Kidney capillary endothelial cell (primary cell): ENCODE measurements around the gene YIPF7.

Source experiments
- DNase-seq: peaks from one replicate; pipeline ENCODE4 v3.0.0-alpha.2; 2018; ENCODE audit warnings: low spot score

YIPF7 gene

DNA sequence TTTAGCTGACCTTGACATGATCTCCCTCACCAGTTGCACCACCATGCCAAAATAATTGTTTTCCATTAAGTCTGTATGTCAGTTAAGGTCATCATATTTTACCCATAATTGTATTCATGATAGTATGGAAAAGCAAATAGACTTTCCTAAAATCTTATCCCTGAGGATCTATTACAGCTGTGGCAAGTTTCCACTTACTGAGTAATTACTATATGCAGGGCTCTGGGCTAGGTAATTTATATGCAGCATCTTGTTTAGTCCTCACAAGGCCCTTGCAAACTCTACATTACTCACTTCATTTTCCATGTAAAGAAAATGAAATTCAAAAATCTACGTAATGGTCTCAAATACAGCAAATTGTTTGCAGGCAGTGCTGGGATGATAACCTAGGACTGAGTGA, 34.8 kb downstream of the YIPF7 start:
- DNase-seq, result no peak

DNA sequence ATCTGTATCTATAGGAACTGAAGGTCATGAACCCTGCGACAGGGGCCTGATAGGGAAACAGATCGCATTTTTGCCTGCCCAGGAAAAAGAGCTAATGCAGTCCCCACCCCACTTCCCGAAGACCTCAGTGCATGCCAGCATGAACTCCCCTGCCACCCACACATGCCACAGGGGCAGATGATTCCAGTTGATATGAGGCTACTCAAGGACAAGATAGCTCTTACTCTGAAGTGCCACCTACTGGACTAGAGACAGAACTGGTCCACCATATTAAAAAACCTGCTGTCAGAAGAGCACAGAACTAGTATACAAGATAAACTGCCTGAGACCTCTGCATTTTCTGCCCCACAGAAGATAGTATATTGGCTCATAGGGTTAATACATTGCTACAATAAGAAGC, 68.0 kb downstream of the YIPF7 start:
- no peak for DNase-seq

DNA sequence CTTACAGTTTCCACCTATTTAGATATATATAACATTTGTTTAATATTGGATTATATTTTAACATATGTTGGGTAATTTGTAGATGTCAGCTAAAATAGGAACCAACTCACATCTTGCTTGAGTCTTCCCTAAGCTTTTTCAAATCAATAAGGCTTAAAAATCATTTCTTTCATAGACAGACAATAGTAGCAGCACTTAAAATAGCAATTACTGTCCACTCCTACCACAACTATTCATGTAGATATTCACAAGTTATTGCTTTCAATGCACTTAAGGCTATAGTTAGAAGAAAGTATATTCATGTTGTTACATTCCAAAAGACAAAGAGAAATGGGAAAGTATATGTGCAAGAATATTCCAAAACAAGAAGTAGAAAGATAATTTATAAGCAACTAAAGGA, 71.2 kb downstream of the YIPF7 start:
- DNase-seq, result no peak

DNA sequence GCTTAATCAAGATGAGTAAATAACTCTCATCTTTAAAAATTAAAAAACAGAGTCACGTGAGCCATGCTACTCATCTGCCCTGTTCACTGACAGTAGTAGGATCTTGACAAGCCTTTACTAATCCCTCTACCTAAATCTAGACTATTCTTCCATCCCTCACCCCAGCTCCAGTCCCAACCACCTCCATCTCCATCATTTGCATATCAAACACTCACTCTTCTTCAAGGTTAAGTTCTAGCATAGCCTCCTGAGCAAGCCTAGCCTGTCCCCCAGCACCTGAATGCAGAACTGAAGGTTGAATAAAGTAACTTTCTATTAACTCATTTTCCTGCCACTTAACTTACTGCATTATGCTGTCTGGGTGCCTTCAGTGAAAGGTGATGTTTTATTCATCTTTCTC, 72.5 kb downstream of the YIPF7 start:
- no peak for DNase-seq
